Fibroblast of lung (primary cell): Measurements from ENCODE around the gene SLC5A4. TPM values are rescaled to one million over a fixed set of nuclear protein-coding genes. Genes with fewer than 3 reads are reported as not detected.

ENCODE experiments used
- DNase-seq, 2 donors: peaks; one replicate each; pipeline versions ENCODE4 v3.0.0 to v3.0.0-alpha.2; 2010; ENCODE audit warnings: low read depth in 2 of 2
- H2AFZ ChIP-seq: 2 replicates; pipeline ENCODE4 v1.5.1; 2012; ENCODE audit warnings: low read length, control low read depth, inconsistent platforms
- H3K27ac ChIP-seq: 2 replicates; pipeline ENCODE4 v1.5.1; 2011; ENCODE audit warnings: low read length, control low read depth; ENCODE audit not compliant: insufficient read depth
- H3K27me3 ChIP-seq: 2 replicates; pipeline ENCODE4 v1.5.1; 2011; ENCODE audit warnings: mild to moderate bottlenecking, low read length; ENCODE audit not compliant: control insufficient read depth, insufficient read depth
- H3K36me3 ChIP-seq: 2 replicates; pipeline ENCODE4 v1.5.1; 2011; ENCODE audit warnings: low read length; ENCODE audit not compliant: control insufficient read depth, insufficient read depth
- H3K4me1 ChIP-seq: 2 replicates; pipeline ENCODE4 v1.5.1; 2011; ENCODE audit warnings: low read length; ENCODE audit not compliant: control insufficient read depth, insufficient read depth; ENCODE audit errors: extremely low read depth
- H3K4me2 ChIP-seq: 2 replicates; pipeline ENCODE4 v1.5.1; 2011; ENCODE audit warnings: low read length, control low read depth; ENCODE audit not compliant: insufficient read depth; ENCODE audit errors: extremely low read depth
- H3K4me3 ChIP-seq, 4 experiments: fragments of 200-600 bp in 1 of 4; sonication (generic) in 1 of 4; replicated peaks in 1 of 4; 2 replicates each; pipeline ENCODE4 v1.5.1; 2011 to 2016; ENCODE audit warnings: low read length in 4 of 4, low read depth in 3 of 4, mild to moderate bottlenecking in 3 of 4, control low read depth in 2 of 4, inconsistent platforms in 1 of 4, mixed read lengths in 1 of 4; ENCODE audit not compliant: insufficient read depth in 1 of 4; ENCODE audit errors: control extremely low read depth in 1 of 4
- H3K79me2 ChIP-seq: 2 replicates; pipeline ENCODE4 v1.5.1; 2012; ENCODE audit warnings: mild to moderate bottlenecking, low read length, inconsistent platforms; ENCODE audit not compliant: control insufficient read depth, insufficient read depth
- H3K9ac ChIP-seq: 2 replicates; pipeline ENCODE4 v1.5.1; 2011; ENCODE audit warnings: mild to moderate bottlenecking, low read length, control low read depth; ENCODE audit not compliant: insufficient read depth
- H3K9me3 ChIP-seq: 2 replicates; pipeline ENCODE4 v1.5.1; 2012; ENCODE audit warnings: low read depth, low read length; ENCODE audit not compliant: control insufficient read depth, insufficient read depth
- H4K20me1 ChIP-seq: 2 replicates; pipeline ENCODE4 v1.5.1; 2011; ENCODE audit warnings: low read length; ENCODE audit not compliant: control insufficient read depth, insufficient read depth; ENCODE audit errors: extremely low read depth
- CTCF ChIP-seq, 2 donors: IDR thresholded peaks in 1 of 2; conservative IDR thresholded peaks in 1 of 2; 1 replicate in 1 of 2; 2 replicates in 1 of 2; pipeline ENCODE4 v1.5.1; 2011 to 2012; ENCODE audit warnings: low read length in 2 of 2, control low read depth in 1 of 2, inconsistent platforms in 1 of 2, low read depth in 1 of 2, mild to moderate bottlenecking in 1 of 2
- EZH2 ChIP-seq: IDR thresholded peaks from 2 replicates; pipeline ENCODE4 v1.5.1; 2012; ENCODE audit warnings: low read length, control low read depth, mild to moderate bottlenecking; ENCODE audit errors: missing control alignments
- polyA plus RNA-seq, 2 donors: library from polyadenylated mRNA; depleted of rRNA in 1 of 2; stranded (reverse) in 1 of 2; unstranded in 1 of 2; fragments of >200 nt; gene quantifications; 2 replicates each; pipeline ENCODE4 v1.2.1, GENCODE V29; 2011 to 2012; ENCODE audit warnings: missing spikeins in 1 of 2
- total RNA-seq: library from RNA; depleted of rRNA; stranded (reverse); fragments of >200 nt; gene quantifications from 2 replicates; pipeline ENCODE4 v1.2.1, GENCODE V29; 2014

Gene SLC5A4
- total and polyA plus RNA-seq, 2 donors (not counting 1 experiment from before 2014, with no cell fraction given), result 0.06 TPM; not detected in 1

GRCh38 chr22:32203181-32204039 is 51.7 kb downstream of the SLC5A4 start:
- Histone ChIP-seq H3K9me3 (no peaks in the 10 kb centered on the region), H2AFZ (no peak overlapping the region), H3K4me3 (no peak overlapping the region), H3K27me3 (peaks cover 4% of the 10 kb centered on the region), H3K27ac (no peak overlapping the region), H3K4me1 (no peaks in the 10 kb centered on the region), H4K20me1 (no peaks in the 10 kb centered on the region), H3K4me2 (no peak overlapping the region), H3K79me2 (no peaks in the 10 kb centered on the region), H3K9ac (no peak overlapping the region), H3K36me3 (no peaks in the 10 kb centered on the region)
- TF ChIP-seq CTCF (conservative IDR thresholded peaks at IDR 0.05 in 1 of 2, IDR thresholded peaks at IDR 0.05 in 1 of 2; ENCODE audit: low read depth in 1 of 2, low read length in 2 of 2), result no peak
- no peak for TF ChIP-seq EZH2
- no peak for DNase-seq

- Histone ChIP-seq H4K20me1 (no peaks in the 10 kb centered on the region), H3K79me2 (no peaks in the 10 kb centered on the region), H3K4me1 (no peaks in the 10 kb centered on the region), H3K27me3 (peaks cover 4% of the 10 kb centered on the region), H3K4me2 (no peak overlapping the region), H3K9me3 (no peaks in the 10 kb centered on the region), H3K4me3 (no peak overlapping the region), H3K27ac (no peak overlapping the region), H3K36me3 (no peaks in the 10 kb centered on the region), H3K9ac (no peak overlapping the region), H2AFZ (no peak overlapping the region)
- TF ChIP-seq CTCF (conservative IDR thresholded peaks at IDR 0.05 in 1 of 2, IDR thresholded peaks at IDR 0.05 in 1 of 2; ENCODE audit: low read depth in 1 of 2, low read length in 2 of 2) (peak; percentile 36 to 45), EZH2 (no peak)
- peak; percentile 16 to 41 for DNase-seq
Observed at GRCh38 chr22:32202539-32203180, 52.5 kb downstream of the SLC5A4 start.

GRCh38 chr22:32202161-32202538 is 53.0 kb downstream of the SLC5A4 start:
- H3K36me3 ChIP-seq, result no peaks in the 10 kb centered on the region
- no peak overlapping the region for H3K9ac ChIP-seq
- no peak overlapping the region for H3K4me2 ChIP-seq
- peaks cover 4% of the 10 kb centered on the region for H3K27me3 ChIP-seq
- H3K27ac ChIP-seq, result no peak overlapping the region
- TF ChIP-seq CTCF (conservative IDR thresholded peaks at IDR 0.05 in 1 of 2, IDR thresholded peaks at IDR 0.05 in 1 of 2; ENCODE audit: low read depth in 1 of 2, low read length in 2 of 2) (no peak), EZH2 (no peak)
- no peaks in the 10 kb centered on the region for H3K79me2 ChIP-seq
- no peak for DNase-seq
- no peak overlapping the region for H2AFZ ChIP-seq
- H3K4me1 ChIP-seq, result no peaks in the 10 kb centered on the region
- H3K4me3 ChIP-seq, result no peak overlapping the region
- H4K20me1 ChIP-seq, result no peaks in the 10 kb centered on the region
- H3K9me3 ChIP-seq, result no peaks in the 10 kb centered on the region
